Stimulated activated CD8-positive, alpha-beta memory T cell treated with anti-CD3 and anti-CD28 coated beads, Interleukin-15, amount 100 ng/mL, for 1 hour (primary cell): ENCODE measurements around the gene ESRRA.
"Not testable (repeated sequence)": the region's sequence is repeated elsewhere in the genome, so short reads cannot be mapped to it uniquely, and the experiment has no call there.

ENCODE experiments used
- DNase-seq: peaks from one replicate; pipeline ENCODE4 v3.0.0-alpha.2; 2020; ENCODE audit warnings: low read depth

The ESRRA gene

GRCh38 chr11:64292460-64293254 is 12.7 kb upstream of the ESRRA start:
- DNase-seq, result no peak

GRCh38 chr11:64294774-64295173 is 10.6 kb upstream of the ESRRA start:
- no peak for DNase-seq

GRCh38 chr11:64295760-64296159 is 9.6 kb upstream of the ESRRA start:
- no peak for DNase-seq

- no peak for DNase-seq
These were observed 9.1 kb upstream of the ESRRA start for GRCh38 chr11:64296236-64296635.

GRCh38 chr11:64296830-64297698 is 8.3 kb upstream of the ESRRA start:
- DNase-seq, result no peak

- DNase-seq, result no peak
These were observed 7.5 kb upstream of the ESRRA start for GRCh38 chr11:64297699-64298358.

GRCh38 chr11:64298966-64299846 is 6.1 kb upstream of the ESRRA start:
- DNase-seq, result no peak

- no peak for DNase-seq
These were observed 5.3 kb upstream of the ESRRA start, which contains the start of gene CATSPERZ for GRCh38 chr11:64299847-64300648. TSS of gene CATSPERZ (plus strand) at chr11:64300358. CDS start at chr11:64300411, 53 bp downstream.

GRCh38 chr11:64303109-64304031 is 2.0 kb upstream of the ESRRA start:
- no peak for DNase-seq

GRCh38 chr11:64304032-64304315 is 1.4 kb upstream of the ESRRA start:
- no peak for DNase-seq

GRCh38 chr11:64304316-64305072 is 830 bp upstream of the ESRRA start:
- DNase-seq, result peak; percentile 96

- no peak for DNase-seq
These were observed 603 bp downstream of the ESRRA start for GRCh38 chr11:64305691-64306562.

- no peak for DNase-seq
These were observed 1.2 kb downstream of the ESRRA start for GRCh38 chr11:64306563-64306875.

- no peak for DNase-seq
These were observed 1.7 kb downstream of the ESRRA start for GRCh38 chr11:64306876-64307622.

GRCh38 chr11:64307795-64308194 is 2.5 kb downstream of the ESRRA start:
- DNase-seq, result not testable (repeated sequence)

GRCh38 chr11:64312947-64313346 is 7.6 kb downstream of the ESRRA start:
- no peak for DNase-seq

- no peak for DNase-seq
These were observed 8.3 kb downstream of the ESRRA start for GRCh38 chr11:64313491-64314145.
